Osteoblast (primary cell): Measurements from ENCODE around the gene C5orf47. TPM values are rescaled to one million over a fixed set of nuclear protein-coding genes. Genes with fewer than 3 reads are reported as not detected.

ENCODE experiments used
- DNase-seq: peaks from one replicate; pipeline ENCODE4 v3.0.0; 2011; ENCODE audit warnings: low spot score, mixed read lengths; ENCODE audit not compliant: insufficient read length; ENCODE audit errors: missing footprints
- H2AFZ ChIP-seq: 2 replicates; pipeline ENCODE4 v1.6.0; 2011; ENCODE audit warnings: mild to moderate bottlenecking, low read length
- H3K27ac ChIP-seq: 2 replicates; pipeline ENCODE4 v1.5.1; 2011; ENCODE audit warnings: mild to moderate bottlenecking, low read depth, low read length, moderate library complexity
- H3K27me3 ChIP-seq: 2 replicates; pipeline ENCODE4 v1.6.0; 2012; ENCODE audit warnings: mild to moderate bottlenecking, control low read depth, inconsistent platforms, low read length, moderate library complexity; ENCODE audit not compliant: insufficient read depth
- H3K36me3 ChIP-seq: 2 replicates; pipeline ENCODE4 v1.5.1; 2011; ENCODE audit warnings: mild to moderate bottlenecking, low read length, control low read depth, moderate library complexity; ENCODE audit not compliant: insufficient read depth
- H3K4me1 ChIP-seq: 2 replicates; pipeline ENCODE4 v1.5.1; 2011; ENCODE audit warnings: mild to moderate bottlenecking, low read length, control low read depth, moderate library complexity; ENCODE audit not compliant: insufficient read depth
- H3K4me2 ChIP-seq: 2 replicates; pipeline ENCODE4 v1.6.0; 2011; ENCODE audit warnings: mild to moderate bottlenecking, low read length; ENCODE audit not compliant: insufficient read depth
- H3K4me3 ChIP-seq: fragments of 200-600 bp; sonication (generic); 3 replicates; pipeline ENCODE4 v1.5.1; 2012; ENCODE audit warnings: mild to moderate bottlenecking, low read length, inconsistent platforms; ENCODE audit not compliant: insufficient read depth
- H3K79me2 ChIP-seq: 2 replicates; pipeline ENCODE4 v1.6.0; 2012; ENCODE audit warnings: mild to moderate bottlenecking, low read length, control low read depth, inconsistent platforms; ENCODE audit not compliant: insufficient read depth
- H3K9me3 ChIP-seq: 2 replicates; pipeline ENCODE4 v1.5.1; 2011; ENCODE audit warnings: low read depth, low read length, control low read depth
- H4K20me1 ChIP-seq: 2 replicates; pipeline ENCODE4 v1.6.0; 2012; ENCODE audit warnings: mild to moderate bottlenecking, low read length, control low read depth; ENCODE audit not compliant: insufficient read depth
- total RNA-seq: library from RNA; depleted of rRNA; stranded (reverse); fragments of >200 nt; gene quantifications from 2 replicates; pipeline ENCODE4 v1.2.3, GENCODE V29; 2012
- TF ChIP-seq, protein P1 (sequence below): IDR thresholded peaks from 2 replicates; pipeline ENCODE4 v1.5.1; 2011; ENCODE audit warnings: mild to moderate bottlenecking, low read depth, low read length, moderate library complexity; ENCODE audit errors: extremely low read depth

Gene C5orf47
- total RNA-seq, 1 donor, result not detected

- Histone ChIP-seq H3K36me3 (peaks cover 26% of the 10 kb centered on the region), H4K20me1 (no peaks in the 10 kb centered on the region), H3K4me2 (no peak overlapping the region), H3K4me3 (no peak overlapping the region), H3K4me1 (no peaks in the 10 kb centered on the region), H2AFZ (no peak overlapping the region), H3K27me3 (no peaks in the 10 kb centered on the region), H3K9me3 (no peaks in the 10 kb centered on the region), H3K27ac (no peak overlapping the region), H3K79me2 (peaks cover 13% of the 10 kb centered on the region)
- TF ChIP-seq, protein P1, sequence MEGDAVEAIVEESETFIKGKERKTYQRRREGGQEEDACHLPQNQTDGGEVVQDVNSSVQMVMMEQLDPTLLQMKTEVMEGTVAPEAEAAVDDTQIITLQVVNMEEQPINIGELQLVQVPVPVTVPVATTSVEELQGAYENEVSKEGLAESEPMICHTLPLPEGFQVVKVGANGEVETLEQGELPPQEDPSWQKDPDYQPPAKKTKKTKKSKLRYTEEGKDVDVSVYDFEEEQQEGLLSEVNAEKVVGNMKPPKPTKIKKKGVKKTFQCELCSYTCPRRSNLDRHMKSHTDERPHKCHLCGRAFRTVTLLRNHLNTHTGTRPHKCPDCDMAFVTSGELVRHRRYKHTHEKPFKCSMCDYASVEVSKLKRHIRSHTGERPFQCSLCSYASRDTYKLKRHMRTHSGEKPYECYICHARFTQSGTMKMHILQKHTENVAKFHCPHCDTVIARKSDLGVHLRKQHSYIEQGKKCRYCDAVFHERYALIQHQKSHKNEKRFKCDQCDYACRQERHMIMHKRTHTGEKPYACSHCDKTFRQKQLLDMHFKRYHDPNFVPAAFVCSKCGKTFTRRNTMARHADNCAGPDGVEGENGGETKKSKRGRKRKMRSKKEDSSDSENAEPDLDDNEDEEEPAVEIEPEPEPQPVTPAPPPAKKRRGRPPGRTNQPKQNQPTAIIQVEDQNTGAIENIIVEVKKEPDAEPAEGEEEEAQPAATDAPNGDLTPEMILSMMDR, result no peak
- no peak for DNase-seq
Measured at GRCh38 chr5:173944511-173944910, 44.5 kb upstream of the C5orf47 start.

DNA sequence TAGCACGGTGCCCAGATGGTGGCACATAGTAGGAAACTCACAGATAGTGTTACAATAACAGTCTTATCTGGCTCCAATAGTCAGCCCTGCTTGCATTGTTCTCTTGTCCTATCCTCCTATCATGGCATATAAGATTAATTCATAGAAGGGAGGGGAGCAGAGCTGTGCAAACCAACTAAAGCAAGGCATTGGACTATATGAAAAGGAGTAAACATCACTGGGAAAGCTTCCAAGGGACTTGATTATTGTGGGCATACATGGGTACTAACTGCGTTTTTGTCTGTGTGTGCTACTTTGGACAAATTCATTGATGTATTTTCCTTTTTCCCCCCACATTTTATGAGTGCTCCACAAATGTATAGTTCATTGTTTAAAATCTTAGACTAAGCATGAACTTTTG is 43.8 kb upstream of the C5orf47 start:
- TF ChIP-seq, protein P1, result no peak
- peaks cover 26% of the 10 kb centered on the region for H3K36me3 ChIP-seq
- no peaks in the 10 kb centered on the region for H3K27me3 ChIP-seq
- no peaks in the 10 kb centered on the region for H3K4me1 ChIP-seq
- no peaks in the 10 kb centered on the region for H4K20me1 ChIP-seq
- no peak overlapping the region for H2AFZ ChIP-seq
- no peaks in the 10 kb centered on the region for H3K9me3 ChIP-seq
- DNase-seq, result no peak
- peaks cover 11% of the 10 kb centered on the region for H3K79me2 ChIP-seq
- H3K27ac ChIP-seq, result no peak overlapping the region
- no peak overlapping the region for H3K4me2 ChIP-seq
- H3K4me3 ChIP-seq, result no peak overlapping the region

DNA sequence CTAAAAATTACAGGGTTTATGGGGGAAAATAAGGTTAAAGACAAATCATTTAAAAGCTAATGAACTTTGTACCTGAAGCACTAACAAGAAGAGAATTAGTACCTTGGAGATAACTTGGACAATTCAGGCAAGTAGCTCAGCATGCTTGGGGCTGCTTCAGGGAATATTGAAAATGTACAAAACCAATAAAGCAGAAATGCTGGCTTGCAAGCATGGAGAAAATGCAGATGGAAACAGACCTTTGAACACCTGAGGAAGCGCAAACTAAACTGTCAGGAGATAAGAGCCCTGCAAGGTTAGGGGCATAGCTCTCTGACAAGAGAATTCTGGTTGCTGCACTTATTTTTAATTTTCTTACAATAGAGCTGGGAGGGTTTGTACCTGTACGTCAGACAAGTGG is 42.6 kb upstream of the C5orf47 start:
- no peak for DNase-seq
- H2AFZ ChIP-seq, result no peak overlapping the region
- H3K36me3 ChIP-seq, result peaks cover 26% of the 10 kb centered on the region
- no peak overlapping the region for H3K4me3 ChIP-seq
- TF ChIP-seq, protein P1, result no peak
- H4K20me1 ChIP-seq, result no peaks in the 10 kb centered on the region
- no peaks in the 10 kb centered on the region for H3K9me3 ChIP-seq
- H3K79me2 ChIP-seq, result peaks cover 7% of the 10 kb centered on the region
- H3K4me2 ChIP-seq, result no peak overlapping the region
- H3K4me1 ChIP-seq, result no peaks in the 10 kb centered on the region
- H3K27ac ChIP-seq, result no peak overlapping the region
- no peaks in the 10 kb centered on the region for H3K27me3 ChIP-seq

DNA sequence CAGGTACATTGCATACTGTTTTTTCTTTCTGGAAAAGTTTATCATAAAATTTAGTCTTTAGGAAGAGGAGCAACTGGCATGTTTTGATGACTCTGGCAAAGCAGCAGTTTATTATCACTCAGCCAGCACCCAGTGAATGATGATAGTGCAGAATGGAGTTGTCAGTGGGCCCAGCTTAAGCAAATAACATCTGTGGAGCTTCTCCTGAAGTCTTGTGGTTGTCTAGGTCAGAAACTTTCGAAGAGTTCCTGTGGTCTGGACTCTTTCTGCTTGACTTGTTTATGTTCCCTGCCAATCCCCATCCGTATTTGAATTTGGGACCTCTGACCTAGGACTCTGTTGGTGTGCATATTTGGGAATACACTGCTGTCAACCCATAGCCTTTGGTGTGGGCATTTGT is 38.1 kb upstream of the C5orf47 start:
- TF ChIP-seq, protein P1, result no peak
- H3K4me1 ChIP-seq, result peaks cover 24% of the 10 kb centered on the region
- DNase-seq, result no peak
- H3K4me3 ChIP-seq, result no peak overlapping the region
- H3K9me3 ChIP-seq, result no peaks in the 10 kb centered on the region
- H2AFZ ChIP-seq, result no peak overlapping the region
- H3K27me3 ChIP-seq, result no peaks in the 10 kb centered on the region
- no peaks in the 10 kb centered on the region for H3K79me2 ChIP-seq
- H3K27ac ChIP-seq, result no peak overlapping the region
- no peak overlapping the region for H3K4me2 ChIP-seq
- H4K20me1 ChIP-seq, result no peaks in the 10 kb centered on the region
- peaks cover 35% of the 10 kb centered on the region for H3K36me3 ChIP-seq
